Astrocyte (in vitro differentiated cells and primary cell): Measurements from ENCODE around the gene TBC1D2B. TPM values are rescaled to one million over a fixed set of nuclear protein-coding genes. Genes with fewer than 3 reads are reported as not detected.
"Not testable (repeated sequence)": the region's sequence is repeated elsewhere in the genome, so short reads cannot be mapped to it uniquely, and the experiment has no call there.

Experiments used
- DNase-seq: peaks from one replicate; pipeline ENCODE4 v3.0.0-alpha.2; 2010; ENCODE audit warnings: low read depth
- FAIRE-seq: peaks from 2 replicates; lab custom pipeline; 2011; peaks lifted over from hg19 to GRCh38; lab: Jason Lieb, UNC
- H2AFZ ChIP-seq: 2 replicates; pipeline ENCODE4 v1.6.0; 2012; ENCODE audit warnings: low read depth, low read length, inconsistent platforms
- H3K27ac ChIP-seq: 2 replicates; pipeline ENCODE4 v1.5.1; 2011; ENCODE audit warnings: low read depth, low read length, inconsistent platforms
- H3K27me3 ChIP-seq: 2 replicates; pipeline ENCODE4 v1.6.0; 2011; ENCODE audit warnings: low read length, inconsistent platforms; ENCODE audit not compliant: insufficient read depth
- H3K36me3 ChIP-seq: 2 replicates; pipeline ENCODE4 v1.5.1; 2011; ENCODE audit warnings: low read length, inconsistent platforms; ENCODE audit not compliant: insufficient read depth
- H3K4me1 ChIP-seq: 2 replicates; pipeline ENCODE4 v1.5.1; 2011; ENCODE audit warnings: low read length, inconsistent platforms; ENCODE audit not compliant: insufficient read depth
- H3K4me2 ChIP-seq: 2 replicates; pipeline ENCODE4 v1.6.0; 2012; ENCODE audit warnings: low read length, inconsistent platforms
- H3K4me3 ChIP-seq: 2 replicates; pipeline ENCODE4 v1.5.1; 2011; ENCODE audit warnings: low read depth, mild to moderate bottlenecking, low read length, inconsistent platforms; ENCODE audit not compliant: insufficient read depth
- H3K79me2 ChIP-seq: 2 replicates; pipeline ENCODE4 v1.6.0; 2012; ENCODE audit warnings: mild to moderate bottlenecking, low read length, inconsistent platforms; ENCODE audit not compliant: insufficient read depth
- H3K9ac ChIP-seq: 2 replicates; pipeline ENCODE4 v1.6.0; 2012; ENCODE audit warnings: mild to moderate bottlenecking, low read length, inconsistent platforms
- H3K9me3 ChIP-seq: 2 replicates; pipeline ENCODE4 v1.5.1; 2012; ENCODE audit warnings: low read depth, mild to moderate bottlenecking, low read length, inconsistent platforms; ENCODE audit not compliant: insufficient read depth
- H4K20me1 ChIP-seq: 2 replicates; pipeline ENCODE4 v1.6.0; 2012; ENCODE audit warnings: low read length, inconsistent platforms; ENCODE audit not compliant: insufficient read depth
- H3K27ac Mint-ChIP-seq: one replicate; pipeline ENCODE4 v1.8.0; 2021; ENCODE audit warnings: mild to moderate bottlenecking, mixed read lengths; ENCODE audit not compliant: unreplicated experiment
- H3K27me3 Mint-ChIP-seq: one replicate; pipeline ENCODE4 v1.8.0; 2021; ENCODE audit warnings: low read depth, mixed read lengths; ENCODE audit not compliant: unreplicated experiment
- H3K36me3 Mint-ChIP-seq: one replicate; pipeline ENCODE4 v1.8.0; 2021; ENCODE audit warnings: low read depth, mixed read lengths; ENCODE audit not compliant: unreplicated experiment
- H3K4me1 Mint-ChIP-seq: one replicate; pipeline ENCODE4 v1.8.0; 2021; ENCODE audit warnings: low read depth, mixed read lengths; ENCODE audit not compliant: unreplicated experiment
- H3K4me3 Mint-ChIP-seq: one replicate; pipeline ENCODE4 v1.8.0; 2021; ENCODE audit warnings: mild to moderate bottlenecking, moderate library complexity, mixed read lengths; ENCODE audit not compliant: unreplicated experiment
- H3K9me3 Mint-ChIP-seq: one replicate; pipeline ENCODE4 v1.8.0; 2021; ENCODE audit warnings: mild to moderate bottlenecking, mixed read lengths; ENCODE audit not compliant: unreplicated experiment
- EZH2 ChIP-seq: IDR thresholded peaks from 2 replicates; pipeline ENCODE4 v1.6.1; 2012; ENCODE audit warnings: mild to moderate bottlenecking, low read length, inconsistent platforms; ENCODE audit not compliant: insufficient read depth
- total RNA-seq: library from RNA; stranded (reverse); gene quantifications from 2 replicates; pipeline ENCODE4 v1.2.1, GENCODE V29; 2021
- TF ChIP-seq, protein P1 (sequence below): IDR thresholded peaks from 2 replicates; pipeline ENCODE4 v1.5.1; 2011; ENCODE audit warnings: low read depth, mild to moderate bottlenecking, inconsistent platforms, low read length, moderate library complexity; ENCODE audit not compliant: insufficient read depth

Gene TBC1D2B
- total RNA-seq, 1 donor from 2014 or later, result 21.3 TPM

DNA sequence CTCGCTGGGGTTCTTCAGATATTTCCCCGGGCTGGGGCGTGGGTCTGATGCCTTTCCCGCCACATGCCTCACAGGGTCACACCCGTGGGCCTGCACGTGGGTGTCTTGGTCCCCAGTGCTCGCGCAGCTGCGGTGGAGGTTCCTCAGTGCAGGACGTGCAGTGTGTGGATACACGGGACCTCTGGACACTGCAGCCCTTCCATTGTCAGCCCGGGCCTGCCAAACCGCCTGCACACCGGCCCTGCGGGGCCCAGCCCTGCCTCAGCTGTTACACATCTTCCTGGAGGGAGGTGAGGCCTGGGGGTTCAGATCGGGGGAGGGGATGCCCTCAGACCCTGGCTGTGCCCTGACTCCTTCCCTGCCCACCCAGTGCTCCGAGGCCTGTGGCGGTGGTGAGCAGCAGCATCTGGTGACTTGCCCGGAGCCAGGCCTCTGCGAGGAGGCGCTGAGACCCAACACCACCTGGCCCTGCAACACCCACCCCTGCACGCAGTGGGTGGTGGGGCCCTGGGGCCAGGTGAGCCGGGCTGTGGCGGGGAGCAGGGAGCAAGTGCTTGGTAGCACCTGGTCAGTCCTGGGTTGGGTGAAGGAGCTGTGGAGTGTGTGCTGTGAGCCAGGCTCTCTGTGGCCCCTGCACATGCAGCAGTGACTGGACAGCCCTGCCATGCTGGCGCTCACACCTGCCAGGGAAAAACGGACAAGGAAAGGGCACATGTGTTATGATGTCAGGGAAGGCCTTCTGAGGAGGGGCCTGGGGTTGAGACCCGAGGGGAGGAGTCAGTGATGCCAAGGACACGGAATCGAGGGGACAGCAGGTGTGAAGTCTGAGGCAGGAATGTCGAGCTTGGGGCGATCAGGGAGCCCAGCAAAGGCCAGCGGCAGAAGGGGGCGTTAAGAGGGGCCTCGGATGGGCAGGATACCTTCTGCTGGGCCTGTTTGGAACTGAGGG, 88.9 kb downstream of the TBC1D2B start:
- Histone ChIP-seq H3K4me2 (no peak overlapping the region), H3K9ac (no peak overlapping the region), H3K36me3 (no peaks in the 10 kb centered on the region), H3K4me3 (no peak overlapping the region), H3K27me3 (peaks cover 2% of the 10 kb centered on the region), H3K79me2 (no peaks in the 10 kb centered on the region), H3K4me1 (peaks cover 16% of the 10 kb centered on the region), H3K27ac (no peak overlapping the region), H4K20me1 (peaks cover 3% of the 10 kb centered on the region), H2AFZ (no peak overlapping the region), H3K9me3 (no peaks in the 10 kb centered on the region)
- Mint-ChIP-seq H3K27me3 (peaks cover 7% of the 10 kb centered on the region), H3K36me3 (peaks cover 3% of the 10 kb centered on the region), H3K4me1 (peaks cover 16% of the 10 kb centered on the region), H3K27ac (no peak overlapping the region), H3K9me3 (no peaks in the 10 kb centered on the region), H3K4me3 (no peak overlapping the region)
- TF ChIP-seq EZH2, result no peak
- TF ChIP-seq, protein P1, sequence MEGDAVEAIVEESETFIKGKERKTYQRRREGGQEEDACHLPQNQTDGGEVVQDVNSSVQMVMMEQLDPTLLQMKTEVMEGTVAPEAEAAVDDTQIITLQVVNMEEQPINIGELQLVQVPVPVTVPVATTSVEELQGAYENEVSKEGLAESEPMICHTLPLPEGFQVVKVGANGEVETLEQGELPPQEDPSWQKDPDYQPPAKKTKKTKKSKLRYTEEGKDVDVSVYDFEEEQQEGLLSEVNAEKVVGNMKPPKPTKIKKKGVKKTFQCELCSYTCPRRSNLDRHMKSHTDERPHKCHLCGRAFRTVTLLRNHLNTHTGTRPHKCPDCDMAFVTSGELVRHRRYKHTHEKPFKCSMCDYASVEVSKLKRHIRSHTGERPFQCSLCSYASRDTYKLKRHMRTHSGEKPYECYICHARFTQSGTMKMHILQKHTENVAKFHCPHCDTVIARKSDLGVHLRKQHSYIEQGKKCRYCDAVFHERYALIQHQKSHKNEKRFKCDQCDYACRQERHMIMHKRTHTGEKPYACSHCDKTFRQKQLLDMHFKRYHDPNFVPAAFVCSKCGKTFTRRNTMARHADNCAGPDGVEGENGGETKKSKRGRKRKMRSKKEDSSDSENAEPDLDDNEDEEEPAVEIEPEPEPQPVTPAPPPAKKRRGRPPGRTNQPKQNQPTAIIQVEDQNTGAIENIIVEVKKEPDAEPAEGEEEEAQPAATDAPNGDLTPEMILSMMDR, result no peak
- FAIRE-seq (no peak), DNase-seq (no peak)

DNA sequence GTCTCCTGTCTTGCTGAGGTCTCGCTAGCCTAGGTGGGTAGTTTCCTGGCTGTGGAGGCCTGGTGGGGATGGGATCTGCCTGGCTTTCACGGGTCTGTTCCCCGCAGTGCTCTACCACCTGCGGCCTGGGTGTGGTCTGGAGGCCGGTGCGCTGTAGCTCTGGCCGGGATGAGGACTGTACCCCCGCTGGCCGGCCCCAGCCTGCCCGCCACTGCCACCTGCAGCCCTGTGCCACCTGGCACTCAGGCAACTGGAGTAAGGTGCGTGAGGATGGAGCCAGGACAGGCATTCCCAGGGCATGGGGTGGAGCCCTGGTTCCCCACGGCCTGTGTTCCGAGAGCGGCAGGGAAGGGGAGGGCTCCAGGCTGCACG, 89.8 kb downstream of the TBC1D2B start:
- H3K27ac Mint-ChIP-seq, H3K9me3 Mint-ChIP-seq, H3K36me3 ChIP-seq, H3K9ac ChIP-seq, H3K4me3 Mint-ChIP-seq, H3K27ac ChIP-seq, H3K79me2 ChIP-seq, H4K20me1 ChIP-seq, H3K9me3 ChIP-seq, H2AFZ ChIP-seq, H3K27me3 ChIP-seq, FAIRE-seq, DNase-seq, H3K36me3 Mint-ChIP-seq, H3K4me2 ChIP-seq, H3K4me3 ChIP-seq: not testable (repeated sequence)
- peaks cover 11% of the 10 kb centered on the region for H3K4me1 ChIP-seq
- Mint-ChIP-seq H3K27me3 (peaks cover 16% of the 10 kb centered on the region), H3K4me1 (peaks cover 10% of the 10 kb centered on the region)

DNA sequence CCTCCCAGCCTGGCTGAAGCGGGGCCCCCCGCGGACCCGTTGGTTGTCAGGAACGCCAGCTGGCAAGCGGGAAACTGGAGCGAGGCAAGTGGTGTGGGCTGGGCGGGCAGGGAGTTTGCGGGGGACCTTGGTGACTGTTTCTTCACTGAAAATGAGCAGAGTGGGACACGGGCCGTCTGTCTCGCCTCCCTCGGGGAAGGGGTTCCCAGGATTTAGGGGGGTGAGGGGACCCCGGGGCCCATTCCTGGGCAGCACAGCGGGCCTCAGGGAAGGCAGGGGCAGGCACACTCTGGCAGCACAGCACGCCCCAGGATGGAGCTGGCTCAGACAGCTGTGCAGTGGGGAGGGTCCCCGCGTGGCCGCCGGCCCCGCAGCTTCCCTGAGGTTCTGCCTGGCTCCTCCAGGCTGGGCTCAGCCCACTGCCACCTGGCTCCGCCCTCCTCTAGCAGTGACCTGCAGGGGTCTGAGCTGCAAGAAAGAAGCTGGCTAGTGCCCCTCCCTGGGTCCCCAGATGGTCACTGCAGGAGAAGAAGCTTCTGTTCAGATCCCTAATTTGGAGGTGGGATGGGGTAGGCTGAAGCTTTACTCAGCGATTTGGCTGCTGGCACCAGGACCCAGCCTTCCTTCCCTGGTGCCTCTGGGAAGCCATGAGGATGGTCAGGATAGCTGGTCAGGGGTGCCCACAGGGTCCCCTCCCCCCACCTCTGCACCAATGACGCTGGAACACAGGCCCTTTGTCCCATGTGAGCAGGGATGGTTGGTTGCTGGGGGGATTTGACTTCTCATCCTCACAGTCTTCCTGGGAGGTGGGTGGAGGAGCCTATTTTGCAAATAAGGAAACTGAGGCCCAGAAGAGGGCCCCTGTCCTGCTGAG, 90.4 kb downstream of the TBC1D2B start:
- FAIRE-seq (no peak), DNase-seq (no peak)
- no peaks in the 10 kb centered on the region for H3K9me3 ChIP-seq
- H3K79me2 ChIP-seq, result no peaks in the 10 kb centered on the region
- no peak overlapping the region for H2AFZ ChIP-seq
- no peak overlapping the region for H3K27ac ChIP-seq
- Mint-ChIP-seq H3K4me1 (peaks cover 9% of the 10 kb centered on the region), H3K27me3 (peaks cover 18% of the 10 kb centered on the region), H3K36me3 (no peaks in the 10 kb centered on the region), H3K4me3 (no peak overlapping the region), H3K9me3 (no peaks in the 10 kb centered on the region), H3K27ac (no peak overlapping the region)
- H3K9ac ChIP-seq, result no peak overlapping the region
- H3K4me2 ChIP-seq, result no peak overlapping the region
- H3K4me1 ChIP-seq, result peaks cover 7% of the 10 kb centered on the region
- TF ChIP-seq EZH2, result no peak
- TF ChIP-seq, protein P1, result no peak
- no peak overlapping the region for H3K4me3 ChIP-seq
- no peaks in the 10 kb centered on the region for H4K20me1 ChIP-seq
- H3K36me3 ChIP-seq, result no peaks in the 10 kb centered on the region
- peaks cover 2% of the 10 kb centered on the region for H3K27me3 ChIP-seq
